ENCODE results near the gene CNTROB. TPM values are rescaled to one million over a fixed set of nuclear protein-coding genes. Genes with fewer than 3 reads are reported as not detected.
"Not testable (repeated sequence)": the region's sequence is repeated elsewhere in the genome, so short reads cannot be mapped to it uniquely, and the experiment has no call there.

Gene CNTROB
- total RNA-seq, 1 experiment from 2014 or later: 24.2 TPM

- H3K27me3 ChIP-seq (replicated peaks; ENCODE audit: control insufficient read depth, insufficient read depth, low read length): no peaks in the 10 kb centered on the region
- Mint-ChIP-seq H3K27me3 (ENCODE audit: insufficient read depth, unreplicated experiment) (no peaks in the 10 kb centered on the region), H3K27ac (ENCODE audit: unreplicated experiment) (no peak overlapping the region), H3K36me3 (ENCODE audit: insufficient read depth, unreplicated experiment) (peaks cover 13% of the 10 kb centered on the region), H3K4me3 (ENCODE audit: unreplicated experiment) (no peak overlapping the region), H3K9me3 (ENCODE audit: unreplicated experiment) (no peaks in the 10 kb centered on the region), H3K4me1 (ENCODE audit: low read depth, unreplicated experiment) (no peaks in the 10 kb centered on the region)
- H3K9me3 ChIP-seq: no peaks in the 10 kb centered on the region
- TF ChIP-seq, protein P1, sequence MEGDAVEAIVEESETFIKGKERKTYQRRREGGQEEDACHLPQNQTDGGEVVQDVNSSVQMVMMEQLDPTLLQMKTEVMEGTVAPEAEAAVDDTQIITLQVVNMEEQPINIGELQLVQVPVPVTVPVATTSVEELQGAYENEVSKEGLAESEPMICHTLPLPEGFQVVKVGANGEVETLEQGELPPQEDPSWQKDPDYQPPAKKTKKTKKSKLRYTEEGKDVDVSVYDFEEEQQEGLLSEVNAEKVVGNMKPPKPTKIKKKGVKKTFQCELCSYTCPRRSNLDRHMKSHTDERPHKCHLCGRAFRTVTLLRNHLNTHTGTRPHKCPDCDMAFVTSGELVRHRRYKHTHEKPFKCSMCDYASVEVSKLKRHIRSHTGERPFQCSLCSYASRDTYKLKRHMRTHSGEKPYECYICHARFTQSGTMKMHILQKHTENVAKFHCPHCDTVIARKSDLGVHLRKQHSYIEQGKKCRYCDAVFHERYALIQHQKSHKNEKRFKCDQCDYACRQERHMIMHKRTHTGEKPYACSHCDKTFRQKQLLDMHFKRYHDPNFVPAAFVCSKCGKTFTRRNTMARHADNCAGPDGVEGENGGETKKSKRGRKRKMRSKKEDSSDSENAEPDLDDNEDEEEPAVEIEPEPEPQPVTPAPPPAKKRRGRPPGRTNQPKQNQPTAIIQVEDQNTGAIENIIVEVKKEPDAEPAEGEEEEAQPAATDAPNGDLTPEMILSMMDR (IDR thresholded peaks at IDR 0.05; ENCODE audit: insufficient read depth in 1 of 2, low read depth in 1 of 2, low read length in 1 of 2, severe bottlenecking in 1 of 2, unreplicated experiment in 1 of 2): no peak
- H3K36me3 ChIP-seq (ENCODE audit: control insufficient read depth, insufficient read depth, low read length): no peaks in the 10 kb centered on the region
- ChIA-PET CTCF (no interaction called here), POLR2A (no interaction called here)
- no peaks in the 10 kb centered on the region for H3K4me1 ChIP-seq
- intact Hi-C loops (cut with micrococcal nuclease; ENCODE audit: unreplicated experiment): no loop called here
- BruUV-seq (replicated peaks): no TSS peak
- no peak overlapping the region for H3K4me3 ChIP-seq (ENCODE audit: low read depth, low read length)
- DNase-seq: no peak
These were observed 19.3 kb downstream of the CNTROB start for GRCh38 chr17:7951143-7951792.

- H3K36me3 Mint-ChIP-seq (ENCODE audit: insufficient read depth, unreplicated experiment): not testable (repeated sequence)
These were observed 21.3 kb downstream of the CNTROB start for GRCh38 chr17:7953266-7953665.

DNA sequence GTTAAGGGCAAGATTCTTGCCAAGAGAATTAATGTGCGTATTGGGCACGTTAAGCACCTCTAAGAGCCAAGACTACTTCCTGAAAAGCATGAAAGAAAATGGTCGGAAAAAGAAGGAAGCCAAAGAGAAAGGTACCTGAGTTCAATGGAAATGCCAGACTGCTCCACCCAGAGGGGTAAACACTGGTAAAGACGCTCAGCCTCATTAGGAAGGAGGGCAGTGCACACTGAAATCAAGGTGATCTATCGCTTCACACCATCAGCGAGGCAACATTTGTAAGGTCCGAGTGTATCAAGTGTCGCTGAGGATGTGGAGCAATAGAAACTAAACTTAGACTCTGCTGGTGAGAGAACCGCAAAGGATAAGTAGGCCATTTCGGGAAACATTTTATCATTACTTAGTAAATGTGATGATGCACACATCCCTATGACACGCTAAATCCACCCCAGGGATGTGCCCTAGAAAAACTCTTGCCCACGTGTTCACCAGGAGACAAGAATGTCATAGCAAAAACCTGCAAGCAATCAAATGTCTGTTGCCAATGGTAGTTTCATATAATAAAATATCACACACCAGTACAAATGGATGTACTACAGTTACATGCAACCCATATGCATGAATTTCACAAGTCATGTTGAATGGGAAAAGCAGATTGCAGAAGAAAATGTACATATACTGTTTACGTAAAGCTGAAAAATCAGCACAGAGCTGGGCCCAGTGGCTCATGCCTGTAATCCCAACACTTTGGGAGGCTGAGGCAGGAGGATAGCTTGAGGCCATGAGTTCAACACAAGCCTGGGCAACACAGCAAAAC is 23.6 kb downstream of the CNTROB start:
- Mint-ChIP-seq H3K27ac (ENCODE audit: unreplicated experiment) (no peak overlapping the region), H3K4me3 (ENCODE audit: unreplicated experiment) (no peak overlapping the region), H3K27me3 (ENCODE audit: insufficient read depth, unreplicated experiment) (no peaks in the 10 kb centered on the region), H3K36me3 (ENCODE audit: insufficient read depth, unreplicated experiment) (no peaks in the 10 kb centered on the region), H3K9me3 (ENCODE audit: unreplicated experiment) (no peaks in the 10 kb centered on the region), H3K4me1 (ENCODE audit: low read depth, unreplicated experiment) (no peaks in the 10 kb centered on the region)
- Histone ChIP-seq H3K4me1 (no peaks in the 10 kb centered on the region), H3K4me3 (ENCODE audit: low read depth, low read length) (no peak overlapping the region), H3K27me3 (replicated peaks; ENCODE audit: control insufficient read depth, insufficient read depth, low read length) (no peaks in the 10 kb centered on the region), H3K36me3 (ENCODE audit: control insufficient read depth, insufficient read depth, low read length) (no peaks in the 10 kb centered on the region), H3K9me3 (no peaks in the 10 kb centered on the region)
- no TSS peak for BruUV-seq (replicated peaks)
- intact Hi-C loops (cut with micrococcal nuclease; ENCODE audit: unreplicated experiment): no loop called here
- no peak for DNase-seq
- ChIA-PET POLR2A (no interaction called here), CTCF (no interaction called here)
- TF ChIP-seq, protein P1 (IDR thresholded peaks at IDR 0.05; ENCODE audit: insufficient read depth in 1 of 2, low read depth in 1 of 2, low read length in 1 of 2, severe bottlenecking in 1 of 2, unreplicated experiment in 1 of 2): no peak

More at GRCh38 chr17:7953266-7953665, 21.3 kb downstream of the CNTROB start:
- BruUV-seq (replicated peaks); H3K27me3 Mint-ChIP-seq (ENCODE audit: insufficient read depth, unreplicated experiment); H3K9me3 Mint-ChIP-seq (ENCODE audit: unreplicated experiment); H3K36me3 ChIP-seq (ENCODE audit: control insufficient read depth, insufficient read depth, low read length); DNase-seq; POLR2A ChIA-PET; H3K27me3 ChIP-seq (replicated peaks; ENCODE audit: control insufficient read depth, insufficient read depth, low read length); H3K4me1 ChIP-seq; H3K4me1 Mint-ChIP-seq (ENCODE audit: low read depth, unreplicated experiment); H3K9me3 ChIP-seq; CTCF ChIA-PET; H3K4me3 Mint-ChIP-seq (ENCODE audit: unreplicated experiment); H3K4me3 ChIP-seq (ENCODE audit: low read depth, low read length); intact Hi-C loops (cut with micrococcal nuclease; ENCODE audit: unreplicated experiment); H3K27ac Mint-ChIP-seq (ENCODE audit: unreplicated experiment): not testable (repeated sequence)
